Activated CD4-positive, alpha-beta T cell treated with anti-CD3 and anti-CD28 coated beads, Interleukin-2, Interleukin-4, amounts not matched to agents 100 ng/mL and 50 ng/mL, durations not matched to agents 16 hours and 8 hours (primary cell): Measurements from ENCODE around the gene MYH11.

ENCODE experiments used
- DNase-seq: peaks from one replicate; pipeline ENCODE4 v3.0.0-alpha.2; 2020; ENCODE audit warnings: low spot score

Gene MYH11

DNA sequence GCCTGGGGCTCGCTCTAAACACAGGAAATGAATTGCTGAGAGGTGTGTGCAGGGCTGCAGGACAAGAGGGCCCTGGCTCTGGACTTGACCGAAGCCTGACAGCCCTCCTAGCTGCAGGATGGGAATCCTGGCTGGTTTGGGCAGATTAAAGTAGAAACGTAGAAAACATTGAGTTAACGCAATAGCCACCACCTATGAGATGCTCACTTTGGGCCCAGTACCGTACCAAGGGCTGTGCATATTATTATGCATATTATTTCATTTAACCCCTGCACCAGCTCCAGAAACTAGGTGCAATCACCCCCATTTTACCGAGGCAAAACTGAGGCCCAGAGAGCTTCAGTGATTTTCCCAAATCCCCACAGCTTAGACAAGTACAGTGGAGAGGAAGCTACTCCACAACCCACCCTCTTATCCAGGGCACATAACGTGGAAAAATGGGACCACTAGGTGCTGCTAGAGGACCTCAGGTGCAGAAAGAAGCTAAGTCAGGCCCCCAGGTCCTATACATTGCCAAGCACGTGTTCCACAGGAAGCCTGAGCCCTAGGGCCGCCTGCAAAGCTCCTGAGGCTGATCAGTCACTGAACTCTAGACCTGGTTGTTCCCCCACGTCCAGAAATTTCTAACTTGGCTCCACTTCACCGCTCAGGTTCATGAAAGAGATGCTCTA lies 79.2 kb downstream of the MYH11 start:
- DNase-seq = peak; percentile 21

DNA sequence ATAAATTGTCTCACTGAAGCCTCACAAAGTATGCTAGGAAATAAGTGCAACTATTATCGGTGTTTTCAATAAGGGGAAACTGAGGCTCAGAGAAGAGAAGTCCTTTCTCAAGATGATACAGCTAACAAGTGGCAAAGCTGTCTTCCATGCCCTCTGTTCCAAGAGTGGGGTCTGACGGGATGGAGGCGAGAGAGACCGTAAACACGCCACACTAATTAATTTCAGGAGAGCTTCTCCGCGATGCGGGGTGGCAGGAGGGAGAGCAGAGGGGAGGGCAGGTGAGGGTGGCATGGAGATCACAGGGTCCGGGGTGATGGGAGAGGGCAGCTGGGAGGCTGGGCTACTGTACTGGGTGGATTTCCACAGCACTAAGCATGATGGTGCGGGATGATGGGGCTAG lies 80.3 kb downstream of the MYH11 start:
- DNase-seq = no peak

DNA sequence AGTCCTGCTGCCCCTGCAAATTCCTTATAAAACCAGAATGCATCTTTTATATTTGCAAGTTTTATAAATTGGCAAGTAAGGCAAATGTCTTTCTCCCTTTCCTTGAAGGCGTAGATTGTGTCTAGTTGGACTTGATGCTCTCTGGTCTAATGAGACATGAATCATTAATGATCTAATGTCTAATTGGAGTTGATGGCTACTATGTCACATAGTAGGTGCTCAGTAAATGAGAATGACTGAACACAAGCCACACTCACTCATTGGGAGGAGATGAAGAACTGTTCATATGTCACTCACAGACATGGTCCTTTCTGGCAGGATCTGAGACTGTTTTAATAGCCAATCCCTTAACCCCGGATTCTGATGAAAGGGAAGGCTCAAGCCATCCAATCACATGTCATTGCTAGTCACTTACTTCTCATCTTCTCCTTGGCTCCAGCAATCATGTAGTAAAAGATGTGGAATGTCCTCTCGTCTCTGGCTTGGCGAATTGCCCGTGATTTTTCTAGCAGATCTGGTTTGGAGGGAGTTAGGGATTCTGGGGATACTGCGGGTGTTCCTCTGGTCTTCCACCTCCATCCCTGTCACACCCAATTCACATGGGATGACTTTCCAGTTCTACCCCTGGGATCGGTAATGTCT lies 81.0 kb downstream of the MYH11 start:
- DNase-seq = no peak

DNA sequence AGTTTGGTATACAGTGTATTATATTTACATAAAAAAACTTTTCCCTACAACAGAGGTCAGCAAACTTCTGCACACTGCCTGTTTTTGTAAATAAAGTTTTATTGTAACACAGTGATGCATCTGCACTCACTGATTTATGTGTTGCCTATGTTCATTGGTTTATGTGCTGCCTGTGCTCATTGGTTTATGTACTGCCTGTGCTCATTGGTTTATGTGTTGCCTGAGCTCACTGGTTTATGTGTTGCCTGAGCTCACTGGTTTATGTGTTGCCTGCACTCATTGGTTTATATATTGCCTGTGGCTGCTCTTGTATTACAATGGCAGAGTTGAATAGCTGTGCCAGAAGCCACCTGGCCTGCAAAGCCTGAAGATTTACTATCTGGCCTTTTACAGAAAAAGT lies 81.6 kb downstream of the MYH11 start:
- no peak for DNase-seq

DNA sequence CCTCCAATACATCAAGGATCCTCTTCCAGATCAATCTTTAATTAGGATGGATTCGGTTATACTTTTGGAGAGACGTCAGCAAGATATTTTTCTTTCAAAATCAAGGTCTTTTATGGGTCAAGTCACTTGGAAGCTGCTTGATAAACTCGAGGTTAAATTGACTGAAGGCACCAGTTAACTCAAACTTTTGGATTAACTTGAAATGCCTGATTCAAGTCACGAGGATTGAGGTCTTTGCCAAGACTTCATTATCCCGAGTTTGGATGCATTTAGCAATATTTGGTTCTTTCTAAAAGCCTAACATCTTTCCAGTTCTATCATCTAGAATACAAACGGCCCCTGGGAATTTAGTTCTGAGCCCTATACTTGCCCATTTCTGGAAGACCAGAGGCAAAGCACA lies 82.9 kb downstream of the MYH11 start:
- no peak for DNase-seq

DNA sequence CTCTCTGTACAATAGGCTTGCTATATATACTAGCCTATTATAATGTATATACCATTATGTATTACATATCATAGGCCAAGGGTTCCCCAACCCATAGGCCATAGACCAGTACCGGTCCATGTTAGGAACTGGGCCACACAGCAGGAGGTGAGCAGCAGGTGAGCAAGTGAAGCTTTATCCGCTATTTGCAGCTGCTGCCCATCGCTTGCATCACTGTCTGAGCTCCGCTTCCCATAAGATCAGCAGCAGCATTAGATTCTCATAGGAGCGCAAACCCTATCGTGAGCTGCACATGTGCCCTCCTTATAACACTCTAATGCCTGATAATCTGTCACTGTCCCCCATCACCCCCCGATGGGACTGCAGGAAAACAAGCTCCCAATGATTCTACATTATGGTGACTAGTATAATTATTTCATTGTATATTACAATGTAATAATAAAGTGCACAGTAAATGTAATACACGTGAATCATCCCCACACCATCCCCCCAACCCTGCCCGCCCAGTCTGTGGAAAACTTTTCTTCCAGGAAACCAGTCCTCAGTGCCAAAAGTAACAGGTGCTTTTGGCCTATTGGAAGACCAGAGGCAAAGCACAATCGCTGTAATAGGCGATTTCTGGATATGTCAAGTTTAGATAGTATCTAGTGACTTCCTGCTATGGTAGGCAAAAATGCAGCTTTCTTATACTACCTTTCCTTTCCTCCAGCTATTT lies 84.1 kb downstream of the MYH11 start:
- DNase-seq = no peak

DNA sequence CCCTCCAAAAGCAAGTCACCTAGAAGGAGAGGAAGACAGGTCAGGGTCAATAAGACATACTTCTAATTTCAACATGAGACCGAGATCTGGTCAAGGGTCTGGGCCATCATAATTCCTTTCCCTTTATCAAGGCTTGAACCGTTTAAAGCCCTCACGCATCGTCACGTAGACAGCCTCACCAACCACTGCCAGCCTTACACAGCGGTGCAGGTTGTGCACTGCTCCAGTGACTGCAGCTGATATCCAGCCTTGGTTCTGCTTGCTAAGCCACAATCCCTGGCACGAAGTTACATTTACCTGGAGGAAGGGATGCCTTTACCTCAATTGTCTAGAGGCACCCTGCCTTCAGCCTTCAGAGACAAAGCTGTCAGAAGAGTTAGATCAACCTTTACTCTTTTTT lies 85.1 kb downstream of the MYH11 start:
- DNase-seq = no peak

DNA sequence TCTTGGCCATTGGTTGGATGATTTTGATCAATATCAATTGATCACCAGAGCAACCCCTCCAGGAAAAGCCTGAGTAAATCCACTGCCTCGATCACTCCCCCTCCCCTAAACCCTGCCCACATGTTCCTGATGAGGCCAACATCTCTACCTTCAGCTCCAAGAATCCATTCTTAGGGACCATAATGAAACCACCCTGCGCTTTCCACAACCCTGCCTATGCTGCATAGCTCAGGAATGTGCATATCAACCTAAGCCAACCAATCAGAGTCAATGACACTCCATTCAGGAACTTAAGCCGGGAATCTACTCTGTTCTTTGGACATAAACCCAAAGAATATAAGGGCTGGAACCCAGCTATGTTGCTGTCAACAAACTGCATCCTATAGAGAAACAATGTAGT lies 86.3 kb downstream of the MYH11 start:
- DNase-seq = no peak

DNA sequence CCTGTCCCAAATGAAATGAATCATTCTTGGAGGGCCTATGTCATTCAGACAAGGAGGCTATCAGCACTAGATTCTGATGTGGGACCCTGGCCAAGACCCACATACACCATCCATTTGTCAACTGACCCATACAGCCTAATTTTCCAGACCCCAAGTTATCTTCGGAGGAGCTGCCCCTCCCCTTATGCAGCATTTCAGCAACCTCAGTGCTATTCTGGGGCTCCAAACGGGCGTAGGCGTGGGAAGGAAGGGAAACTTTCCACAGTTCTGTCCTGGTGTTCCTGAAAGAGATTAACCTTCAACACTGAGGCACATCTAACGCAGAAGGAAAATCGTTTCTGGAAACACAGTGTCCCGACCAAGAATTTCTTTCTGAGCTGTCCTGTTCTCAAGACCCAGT lies 86.7 kb downstream of the MYH11 start:
- DNase-seq = no peak

DNA sequence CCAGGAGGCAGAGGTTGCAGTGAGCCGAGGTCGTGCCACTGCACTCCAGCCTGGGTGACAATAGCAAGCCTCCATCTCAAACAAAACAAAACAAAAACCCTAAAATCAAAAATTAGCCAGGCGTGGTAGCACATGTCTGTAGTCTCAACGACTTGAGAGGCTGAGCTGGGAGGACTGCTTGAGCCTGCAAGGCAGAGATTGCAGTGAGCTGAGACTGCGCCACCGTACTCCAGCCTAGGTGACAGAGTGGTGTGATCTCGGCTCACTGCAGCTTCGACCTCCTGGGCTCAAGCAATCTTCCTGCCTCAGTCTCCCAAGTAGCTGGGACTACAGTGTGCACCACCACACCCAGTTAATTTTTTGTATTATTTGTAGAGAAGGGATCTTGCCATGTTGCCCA lies 87.6 kb downstream of the MYH11 start:
- no peak for DNase-seq

DNA sequence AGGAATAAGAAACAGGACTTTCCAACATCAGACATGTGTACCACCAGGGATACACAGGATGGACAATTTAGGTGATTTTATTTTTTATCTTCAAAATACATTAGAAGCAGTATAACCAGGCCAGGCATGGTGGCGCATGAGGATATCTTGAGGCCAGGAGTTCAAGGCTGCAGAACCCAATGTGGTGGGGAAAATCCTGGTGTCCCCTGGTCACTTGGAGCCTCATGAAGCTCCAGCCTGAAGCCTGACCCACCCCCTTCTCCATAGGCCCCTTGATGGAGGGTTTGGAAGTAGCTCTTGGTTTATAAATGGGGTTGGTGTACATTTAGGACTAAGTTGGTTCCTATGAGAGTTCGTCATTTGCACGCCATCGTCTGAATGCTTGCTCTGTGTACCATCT lies 88.6 kb downstream of the MYH11 start:
- DNase-seq = no peak

DNA sequence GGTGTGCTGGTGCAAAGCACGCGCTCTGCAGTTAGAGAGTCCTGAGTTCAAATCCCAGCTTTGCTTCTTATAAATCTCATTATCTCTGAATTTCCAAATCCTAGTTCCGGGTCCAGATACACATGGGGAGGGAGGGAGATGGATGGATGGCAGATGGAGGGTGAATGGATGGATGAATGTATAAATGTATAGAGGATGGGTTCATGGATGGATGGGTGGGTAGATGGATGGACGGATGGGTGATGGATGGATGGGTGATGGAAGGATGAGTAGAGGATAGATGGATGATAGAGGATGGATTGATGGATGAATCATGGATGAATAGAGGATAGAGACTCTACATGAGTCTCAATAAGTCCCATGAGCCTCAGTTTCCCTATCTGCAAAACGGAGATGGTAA lies 89.9 kb downstream of the MYH11 start:
- no peak for DNase-seq

DNA sequence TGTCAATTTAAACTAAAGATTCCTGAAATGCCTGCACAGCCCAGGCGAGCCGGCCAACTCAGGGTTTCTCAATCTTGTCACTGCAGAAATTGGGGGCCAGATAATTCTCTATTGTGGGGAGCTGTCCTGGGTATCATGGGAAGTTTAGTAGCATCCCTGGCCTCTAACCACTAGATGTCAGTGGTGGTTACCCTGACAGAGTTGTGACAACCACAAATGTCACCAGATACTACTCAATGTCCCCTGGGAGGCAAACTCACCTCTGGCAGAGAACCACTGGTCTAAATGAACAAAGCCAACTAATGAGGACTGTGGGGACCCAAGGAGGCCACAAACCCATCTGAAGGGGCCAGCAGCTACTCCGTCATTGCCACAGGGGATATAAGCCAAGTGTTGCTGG lies 90.9 kb downstream of the MYH11 start:
- peak; percentile 56 for DNase-seq

DNA sequence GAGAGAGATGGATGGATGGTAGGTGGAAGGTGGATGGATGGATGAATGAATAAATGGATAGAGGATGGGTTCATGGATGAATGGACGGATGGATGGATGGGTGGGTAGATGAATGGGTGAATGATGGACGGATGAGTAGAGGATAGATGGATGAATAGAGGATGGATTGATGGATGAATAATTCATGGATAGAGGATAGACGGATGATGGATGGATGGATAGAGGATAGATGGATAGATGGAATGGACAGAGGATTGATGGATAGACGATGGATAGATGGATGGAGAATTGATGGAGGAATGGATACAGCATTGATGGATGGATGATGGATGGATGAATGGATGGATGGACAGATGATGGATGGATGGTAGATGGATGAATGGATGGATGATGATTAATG lies 91.7 kb downstream of the MYH11 start:
- no peak for DNase-seq

DNA sequence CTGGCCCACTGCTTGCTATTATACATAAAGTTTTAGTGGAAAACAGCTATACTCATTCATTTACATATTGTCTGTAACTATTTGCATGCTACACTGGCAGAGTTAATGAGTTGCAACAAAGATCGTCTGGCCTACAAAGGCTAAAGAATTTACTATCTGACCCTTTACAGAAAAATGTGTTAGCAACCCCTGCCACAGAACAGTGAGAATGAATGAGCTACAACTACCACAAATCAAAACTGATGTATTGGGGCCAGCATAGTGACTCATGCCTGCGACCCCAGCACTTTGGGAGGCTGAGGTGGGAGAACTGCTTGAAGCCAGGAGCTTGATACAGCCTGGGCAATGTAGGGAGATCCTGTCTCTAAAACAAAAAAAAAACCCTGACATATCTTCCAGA lies 92.7 kb downstream of the MYH11 start:
- DNase-seq = no peak

DNA sequence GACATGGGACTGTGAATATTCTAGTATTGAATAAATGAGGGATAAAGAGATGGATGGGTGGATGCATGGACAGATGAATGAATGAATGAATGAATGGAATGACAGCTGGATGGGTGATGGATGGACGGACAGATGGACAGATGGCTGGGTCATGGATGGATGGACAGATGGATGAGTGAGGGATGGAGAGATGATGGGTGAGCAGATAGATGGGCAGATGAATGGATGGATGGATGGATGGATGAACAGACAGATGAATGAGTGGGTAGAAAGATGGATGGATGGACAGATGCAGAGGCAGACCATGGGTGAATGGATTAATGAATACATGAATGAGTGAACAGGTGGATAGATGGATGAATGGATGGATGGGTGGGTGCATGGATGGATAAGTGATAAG lies 96.7 kb downstream of the MYH11 start:
- DNase-seq = no peak

DNA sequence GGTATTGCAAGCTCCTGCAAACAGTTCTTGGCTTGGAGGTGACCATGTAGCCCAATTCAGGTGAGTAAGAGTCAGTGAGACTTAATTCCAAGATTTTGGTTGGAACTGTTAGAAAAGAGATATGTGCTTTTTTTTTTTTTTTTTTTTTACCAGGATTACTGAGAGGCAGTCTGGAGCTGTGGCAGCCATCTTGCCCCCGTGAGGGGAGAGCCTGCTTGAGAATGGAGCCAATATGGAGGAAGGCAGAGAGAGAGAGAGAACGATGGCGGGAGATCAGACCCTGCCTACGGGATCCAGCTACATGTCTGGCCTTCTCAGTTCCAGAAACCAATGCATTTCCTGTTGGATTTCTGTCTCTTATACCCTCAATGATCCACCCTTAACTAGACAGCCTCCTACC lies 97.8 kb downstream of the MYH11 start:
- no peak for DNase-seq

DNA sequence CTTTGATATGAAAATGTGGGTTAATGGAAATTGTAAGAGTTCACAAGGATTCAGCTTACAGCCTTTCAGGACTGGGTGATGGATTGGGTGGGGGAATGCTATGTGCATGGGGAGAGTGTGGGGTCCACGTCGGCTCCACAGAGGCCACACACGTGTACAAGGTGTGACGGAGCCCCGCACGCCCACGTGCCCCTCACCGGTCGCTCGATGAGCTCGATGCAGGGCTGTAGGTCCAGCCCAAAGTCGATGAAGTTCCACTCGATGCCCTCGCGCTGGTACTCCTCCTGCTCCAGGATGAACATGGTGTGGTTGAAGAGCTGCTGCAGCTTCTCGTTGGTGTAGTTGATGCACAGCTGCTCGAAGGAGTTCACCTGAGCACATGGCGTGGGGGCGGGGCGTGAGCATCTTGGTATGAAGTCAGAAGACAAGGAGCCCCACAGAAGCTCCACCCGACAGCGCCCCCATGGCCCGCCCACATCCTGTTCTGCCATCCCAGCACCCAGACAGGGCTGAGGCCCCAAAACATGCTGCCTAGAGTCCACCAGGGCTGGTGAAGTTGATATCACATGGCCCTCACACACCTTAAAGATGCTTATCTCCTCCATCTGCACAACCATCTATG lies 99.1 kb downstream of the MYH11 start:
- DNase-seq = no peak

DNA sequence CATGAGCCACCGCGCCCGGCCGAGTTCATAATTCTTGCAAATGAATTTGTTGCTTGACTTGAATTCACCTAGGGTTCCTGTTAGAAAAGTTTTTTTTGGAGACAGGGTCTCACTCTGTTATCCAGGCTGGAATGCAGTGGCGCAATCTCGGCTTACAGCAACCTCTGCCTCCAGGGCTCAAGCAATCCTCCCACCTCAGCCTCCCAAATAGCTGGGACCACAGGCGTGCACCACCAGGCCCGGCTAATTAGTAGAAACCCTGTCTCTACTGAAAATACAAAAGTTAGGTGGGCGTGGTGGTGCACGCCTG lies 99.8 kb downstream of the MYH11 start:
- DNase-seq = no peak

DNA sequence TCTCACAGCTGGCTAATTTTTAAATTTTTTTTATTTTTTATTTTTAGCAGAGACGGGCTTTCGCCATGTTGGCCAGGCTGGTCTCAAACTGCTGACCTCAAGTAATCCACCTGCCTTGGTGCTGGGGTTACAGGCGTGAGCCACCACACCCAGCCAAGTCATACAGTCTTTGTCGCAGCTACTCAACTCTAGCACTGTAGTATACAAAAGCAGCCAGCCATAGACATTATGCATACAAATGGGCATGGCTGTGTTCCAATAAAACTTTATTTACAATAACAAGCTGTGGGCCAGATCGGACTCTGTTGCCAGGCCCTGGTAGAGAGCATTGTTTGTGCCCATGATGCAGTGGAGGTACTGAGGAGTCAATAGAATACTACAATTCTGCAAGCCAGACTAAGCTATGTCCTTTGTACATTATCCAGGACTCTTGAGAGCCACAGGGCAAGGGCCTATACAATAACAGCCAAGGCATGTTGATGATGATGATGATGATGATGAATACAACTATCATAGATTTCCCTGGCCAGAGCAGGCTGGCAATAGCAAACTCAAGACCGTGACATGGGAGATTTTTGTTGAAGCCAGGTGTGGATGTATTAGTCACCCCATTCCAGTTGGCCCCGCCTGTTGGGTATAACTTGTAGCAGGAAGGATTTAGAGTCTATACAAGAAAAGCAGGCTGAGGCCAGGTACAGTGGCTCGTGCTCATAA lies 101.8 kb downstream of the MYH11 start:
- DNase-seq = no peak

DNA sequence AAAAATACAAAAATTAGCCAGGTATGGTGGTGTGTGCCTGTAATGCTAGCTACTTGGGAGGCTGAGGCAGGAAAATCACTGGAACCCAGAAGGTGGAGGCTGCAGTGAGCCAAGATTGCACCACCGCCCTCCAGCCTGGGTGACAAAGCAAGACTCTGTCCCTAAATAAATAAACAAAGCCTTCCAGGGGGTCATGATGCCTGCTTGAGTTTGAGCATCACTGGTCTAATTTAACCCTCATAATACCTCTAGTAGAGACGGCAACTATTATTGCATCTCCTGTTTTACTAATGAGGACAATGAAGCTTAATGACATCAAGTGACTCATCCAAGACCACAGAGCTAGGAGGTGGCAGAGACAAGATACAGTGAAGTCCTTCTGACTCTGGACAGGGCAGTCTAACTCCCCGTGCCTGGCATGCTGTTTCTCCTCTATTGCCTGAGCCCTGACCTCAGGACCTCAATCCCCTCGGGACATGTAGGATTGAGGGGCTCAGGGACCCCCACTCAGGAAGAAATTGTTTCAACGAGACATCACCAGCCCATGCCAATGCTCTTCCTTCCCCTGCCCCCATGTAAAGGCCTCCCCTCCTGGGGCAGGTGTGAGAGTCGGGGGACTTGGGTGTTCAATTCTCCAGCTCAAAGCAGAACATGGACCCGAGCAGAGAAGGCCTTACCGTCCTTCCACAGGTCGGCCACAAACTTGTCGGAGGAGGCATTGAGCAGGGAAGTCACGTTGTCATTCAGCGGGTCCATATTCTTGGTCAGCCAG lies 103.9 kb downstream of the MYH11 start:
- no peak for DNase-seq

DNA sequence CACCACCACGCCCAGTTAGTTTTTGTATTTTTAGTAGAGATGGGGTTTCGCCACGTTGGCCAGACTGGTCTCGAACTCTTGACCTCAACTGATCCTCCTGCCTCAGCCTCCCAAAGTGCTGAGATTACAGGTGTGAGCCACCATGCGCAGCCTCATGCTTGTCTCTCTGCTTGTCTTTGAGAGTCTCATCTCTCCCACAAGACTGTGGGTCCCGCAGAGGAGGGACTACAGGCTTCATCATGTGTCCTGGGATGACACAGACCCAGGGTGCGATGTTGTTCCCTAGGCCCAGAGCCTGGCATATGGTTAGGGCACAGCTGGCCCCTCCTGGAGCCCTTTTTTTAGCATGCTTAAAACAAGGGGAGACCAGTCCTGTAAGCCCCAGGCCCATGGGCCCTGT lies 104.9 kb downstream of the MYH11 start:
- no peak for DNase-seq
